Forelimb muscle (tissue), 1 donor: ENCODE measurements around the gene ZFR2. TPM values are rescaled to one million over a fixed set of nuclear protein-coding genes. Genes with fewer than 3 reads are reported as not detected.
A peak's percentile ranks its signal among the peaks of the same experiment; 100 is the strongest.
"Not testable (repeated sequence)": the region's sequence is repeated elsewhere in the genome, so short reads cannot be mapped to it uniquely, and the experiment has no call there.

Experiments
- DNase-seq: peaks from one replicate; pipeline ENCODE4 v3.0.0-alpha.2; 2013; ENCODE audit warnings: low read depth
- polyA plus RNA-seq: library from polyadenylated mRNA; unstranded; fragments of 120-200 nt; gene quantifications from one replicate; pipeline ENCODE4 v1.2.1, GENCODE V29; 2013; ENCODE audit not compliant: insufficient read length

Gene ZFR2
- polyA plus RNA-seq, 1 donor = 0.05 TPM

DNA sequence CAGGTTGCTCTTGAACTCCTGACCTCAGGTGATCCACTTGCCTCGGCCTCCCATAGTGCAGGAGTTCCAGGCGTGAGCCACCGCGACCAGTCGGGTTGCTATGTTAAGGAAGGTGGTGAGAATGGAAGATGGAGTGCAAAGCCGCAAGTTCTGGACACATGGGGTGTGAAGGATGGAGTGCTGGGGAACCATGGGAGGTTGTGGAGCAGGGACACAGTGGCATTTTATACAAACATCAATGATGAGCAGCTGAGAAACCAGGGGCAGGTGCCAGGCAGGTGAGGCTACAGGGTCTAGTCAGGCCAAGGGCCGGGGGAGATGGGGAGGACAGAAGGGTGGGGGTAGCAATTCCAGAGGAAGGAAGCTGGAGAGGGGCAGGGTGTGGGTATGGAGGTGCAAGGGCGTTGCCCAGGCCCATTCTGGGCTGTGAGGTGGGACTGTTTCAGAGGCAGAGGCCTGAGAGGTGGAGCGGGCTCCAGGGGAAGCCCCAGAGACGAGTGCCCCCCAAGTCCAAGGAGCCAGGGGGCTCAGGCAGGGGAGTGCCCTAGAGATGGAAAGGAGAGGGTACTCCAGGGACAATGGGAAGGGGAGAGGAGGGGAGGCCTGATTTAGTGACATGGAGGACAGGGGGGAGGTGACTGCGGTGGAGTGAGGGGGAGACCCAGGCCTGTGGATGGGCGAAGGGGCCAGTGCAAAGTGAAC, 94.9 kb downstream of the ZFR2 start:
- DNase-seq = no peak

DNA sequence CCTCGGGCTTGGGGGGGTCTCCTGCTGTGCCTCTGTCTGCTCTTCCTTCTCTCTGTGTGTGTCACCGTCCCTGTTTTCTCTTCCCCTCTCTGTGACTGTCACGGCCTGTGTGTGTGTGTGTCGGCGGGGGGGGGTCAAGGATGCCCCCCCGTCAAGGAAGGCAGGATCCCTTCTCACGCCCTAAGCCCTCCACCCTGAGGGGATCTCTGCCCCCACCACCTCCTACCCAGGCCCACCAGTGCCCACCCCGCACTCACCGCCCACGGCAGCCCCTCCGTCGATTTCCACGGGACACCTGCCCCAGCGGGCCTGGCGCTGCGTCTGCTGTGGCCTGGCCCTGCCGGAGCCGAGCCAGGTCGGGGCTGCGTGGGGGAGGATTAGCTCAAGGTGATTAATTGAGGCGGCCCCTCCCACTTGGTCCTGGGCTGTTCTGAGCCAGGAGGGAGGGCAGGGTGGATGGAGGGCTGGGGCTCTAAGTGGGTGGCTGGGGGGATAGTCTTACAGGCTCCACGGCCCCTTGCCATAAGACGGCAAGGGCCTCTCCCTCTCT, 96.9 kb downstream of the ZFR2 start, which contains the start of gene RAX2:
TSS of gene RAX2 (minus strand) at position 323 of the 550 bp plus-strand sequence. CDS start 486 bp downstream, outside the sequence.
- no peak for DNase-seq

DNA sequence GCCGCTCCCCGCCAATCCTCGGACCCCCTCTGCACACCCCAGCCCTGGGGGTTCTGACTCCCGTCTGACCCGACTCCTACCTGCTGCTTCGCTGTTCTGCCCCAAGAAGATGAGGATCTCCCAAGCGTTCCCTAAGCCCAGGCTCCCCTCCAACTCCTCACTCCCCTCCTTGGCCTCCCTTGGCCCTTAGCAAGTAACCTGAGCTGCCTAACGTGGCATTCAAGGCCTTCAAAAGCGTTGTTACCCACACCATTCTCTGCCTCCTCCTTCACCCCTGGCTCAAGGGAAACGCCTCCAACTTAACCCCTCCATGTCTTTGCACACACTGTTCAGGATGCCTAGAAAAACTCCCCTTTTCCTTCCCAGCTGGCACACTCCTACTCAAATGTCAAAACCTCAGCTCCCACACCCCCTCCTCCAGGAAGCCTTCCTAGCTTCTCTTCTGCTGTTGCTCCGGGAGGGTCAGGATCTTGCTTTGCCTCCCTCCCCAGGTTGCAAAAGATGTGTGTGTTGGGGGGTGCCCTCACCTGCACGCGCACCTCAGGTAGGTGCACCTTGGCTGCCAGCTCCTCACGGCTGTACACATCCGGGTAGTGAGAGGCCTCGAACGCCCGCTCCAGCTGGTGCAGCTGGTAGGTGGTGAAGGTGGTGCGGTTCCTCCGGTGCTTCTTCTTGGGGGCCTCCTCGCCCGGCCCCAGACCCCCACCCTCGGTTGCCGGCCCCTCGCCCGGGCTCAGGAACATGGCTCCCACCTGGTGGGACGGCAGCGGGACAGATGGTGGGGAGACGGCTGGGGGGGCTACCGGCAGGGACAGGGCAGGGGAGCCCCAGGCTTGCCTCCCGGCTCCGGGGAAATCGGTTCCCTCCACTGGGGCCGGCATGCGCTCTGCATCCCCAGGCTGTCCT, 97.6 kb downstream of the ZFR2 start:
- no peak for DNase-seq

DNA sequence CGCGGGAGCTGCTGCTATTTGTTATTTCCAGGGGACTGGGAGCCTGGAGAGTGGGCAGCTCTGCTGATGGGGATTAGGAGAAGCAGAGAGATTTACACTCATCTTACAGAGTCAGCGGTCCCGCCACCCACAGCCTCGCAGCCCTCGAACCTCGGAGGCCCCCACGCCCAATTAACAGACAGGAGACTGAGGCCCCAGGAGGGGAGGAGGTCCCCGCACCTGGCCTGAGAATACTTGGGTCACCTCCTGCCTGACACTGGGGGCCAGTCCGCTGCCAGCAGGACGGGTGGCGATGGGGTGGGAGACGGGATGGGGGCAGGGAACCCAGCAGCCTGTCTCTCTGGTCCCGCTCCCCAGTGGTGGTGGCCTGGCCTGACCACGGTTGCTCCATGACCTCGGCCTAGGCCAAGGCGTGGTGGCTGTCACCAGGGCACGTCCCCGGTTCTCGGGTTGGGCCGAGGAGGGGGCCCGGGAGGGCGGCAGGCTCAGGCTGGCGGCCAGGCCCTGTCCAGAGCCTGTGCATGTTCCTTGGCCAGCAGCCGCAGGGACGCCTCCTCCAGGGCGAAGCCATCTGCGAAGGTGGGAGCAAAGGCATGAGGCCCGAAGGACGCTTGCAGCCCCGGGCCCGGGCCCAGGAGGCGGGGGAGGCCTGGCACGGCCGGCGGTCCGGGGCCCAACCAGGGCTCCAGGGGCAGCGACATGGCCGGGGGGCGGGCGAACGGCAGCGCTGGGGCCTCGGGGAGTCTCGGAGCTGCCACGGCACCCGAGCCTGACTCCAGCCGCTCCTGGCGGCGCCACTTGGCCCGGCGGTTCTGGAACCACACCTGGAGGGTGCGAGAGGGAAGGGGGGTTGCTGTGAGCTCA, 98.5 kb downstream of the ZFR2 start:
- DNase-seq = no peak

DNA sequence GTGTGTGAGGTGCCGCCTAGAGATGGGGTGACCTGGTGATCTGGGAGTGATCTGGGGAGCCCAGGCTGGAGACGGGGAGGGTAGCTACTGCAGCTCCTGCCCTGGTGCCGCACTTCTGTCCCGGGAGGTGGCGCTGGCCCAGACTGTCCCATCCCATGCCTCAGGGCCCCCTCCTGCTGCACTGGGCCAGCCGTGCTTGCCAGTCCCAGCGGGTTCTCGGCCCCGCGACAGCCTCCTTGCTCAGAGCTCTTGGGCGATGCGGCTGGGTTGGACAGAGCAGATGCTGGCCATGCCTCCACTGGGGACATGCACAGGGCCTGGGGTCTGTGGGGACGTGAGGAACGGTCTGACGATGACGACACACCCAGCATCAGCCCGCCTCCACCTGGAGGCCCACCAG, 99.3 kb downstream of the ZFR2 start:
- no peak for DNase-seq

DNA sequence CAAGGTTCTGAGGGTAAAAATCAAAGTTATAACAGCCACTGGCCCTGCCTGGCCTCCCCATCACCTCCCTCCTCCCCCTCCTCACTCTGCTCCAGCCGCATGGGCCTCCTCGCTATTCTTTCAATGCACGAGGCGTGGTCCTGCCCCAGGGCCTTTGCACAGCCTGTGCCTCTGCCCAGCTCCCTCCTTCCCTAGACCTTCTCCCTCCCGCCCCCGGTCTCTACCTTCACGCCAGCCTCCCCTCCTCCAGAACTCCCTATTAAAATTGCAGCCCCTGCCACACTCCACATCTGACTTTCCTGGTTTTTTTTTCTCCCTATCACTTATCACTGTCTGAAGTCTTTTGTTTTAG, 100.1 kb downstream of the ZFR2 start:
- no peak for DNase-seq

DNA sequence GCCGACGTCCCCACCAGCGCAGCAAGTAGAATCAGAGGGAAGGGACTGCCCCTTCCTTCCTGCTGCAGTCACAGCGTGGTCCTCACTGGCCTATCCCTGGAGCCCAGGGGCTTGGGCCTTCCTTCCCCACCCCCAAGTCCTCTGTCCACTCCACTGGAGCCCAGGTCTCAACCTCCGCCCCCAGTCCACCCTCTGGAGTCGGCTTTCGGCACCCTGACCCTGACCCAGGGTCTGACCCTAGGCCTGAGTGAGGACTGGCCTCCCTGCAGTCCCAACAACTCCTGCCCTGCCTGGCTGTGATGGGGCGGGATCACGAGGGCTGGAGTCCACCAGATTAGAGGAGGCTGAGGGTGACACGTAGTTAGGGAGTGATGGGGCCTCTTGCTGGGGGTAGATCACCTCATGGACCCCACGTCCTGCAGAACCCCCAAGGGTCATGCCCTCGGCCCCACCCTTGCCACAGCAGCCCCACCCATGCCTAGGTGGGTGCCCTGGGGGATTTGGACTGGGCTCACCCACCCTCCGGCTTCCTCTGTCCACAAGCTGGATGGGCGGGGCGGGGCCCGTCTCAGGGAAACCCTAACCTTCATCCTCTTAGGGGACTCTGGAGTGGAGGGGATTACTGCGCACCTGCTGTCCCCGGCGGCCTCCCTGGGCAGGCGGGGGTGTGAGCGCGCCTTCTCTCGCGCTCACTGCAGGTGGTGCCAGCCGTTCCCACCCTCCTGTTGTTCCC, 100.7 kb downstream of the ZFR2 start:
- no peak for DNase-seq

DNA sequence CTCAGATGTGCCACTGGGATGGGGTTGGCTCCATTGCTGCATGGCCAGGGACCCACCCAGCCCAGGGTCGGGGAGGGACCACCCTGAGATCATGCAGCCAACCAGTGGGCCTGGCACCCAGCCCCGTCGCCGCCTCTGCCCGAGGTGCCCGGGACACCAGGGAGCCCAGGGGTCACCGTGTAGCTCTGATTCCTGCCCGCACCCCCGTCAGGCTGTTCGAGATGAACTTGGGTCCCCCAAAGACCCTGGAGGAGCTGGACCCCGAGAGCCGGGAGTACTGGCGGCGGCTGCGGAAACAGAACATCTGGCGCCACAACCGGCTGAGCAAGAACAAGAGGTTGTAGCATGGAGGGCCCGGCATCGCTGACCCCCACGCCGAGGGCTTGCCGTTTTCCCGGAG, 101.8 kb downstream of the ZFR2 start:
- DNase-seq = no peak

DNA sequence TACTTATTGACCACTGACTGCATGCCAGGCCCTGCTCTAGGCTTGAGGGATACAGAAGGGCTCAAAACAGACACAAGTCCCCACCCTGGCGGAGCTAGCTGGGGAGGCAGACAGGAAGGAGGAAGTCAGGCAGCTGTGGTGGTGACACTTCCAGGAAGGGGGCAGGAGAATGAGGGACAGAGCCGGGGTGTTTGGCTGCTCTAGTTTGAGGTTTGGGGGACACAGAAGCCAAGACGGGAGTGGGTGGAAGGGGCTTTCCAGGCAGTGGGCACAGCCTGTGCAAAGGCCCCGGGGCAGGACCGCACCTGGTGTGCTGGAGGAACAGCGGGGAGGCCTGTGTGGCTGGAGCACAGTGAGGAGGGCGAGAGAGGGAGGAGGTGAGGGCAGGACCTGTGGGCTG, 102.3 kb downstream of the ZFR2 start:
- DNase-seq = no peak

DNA sequence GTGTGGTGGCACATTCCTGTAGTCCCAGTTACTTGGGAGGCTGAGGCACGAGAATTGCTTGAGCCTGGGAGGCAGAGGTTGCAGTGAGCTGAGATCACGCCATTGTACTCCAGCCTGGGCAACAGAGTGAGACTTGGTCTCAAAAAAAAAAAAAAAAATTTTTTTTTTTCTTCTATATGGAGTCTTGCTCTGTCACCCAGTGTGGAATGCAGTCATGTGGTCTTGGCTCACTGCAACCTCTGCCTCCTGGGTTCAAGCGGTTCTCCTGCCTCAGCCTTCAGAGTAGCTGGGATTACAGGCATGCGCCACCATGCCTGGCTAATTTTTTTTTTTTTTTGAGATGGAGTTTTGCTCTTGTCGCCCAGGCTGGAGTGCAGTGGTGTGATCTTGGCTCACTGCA, 103.1 kb downstream of the ZFR2 start:
- not testable (repeated sequence) for DNase-seq

DNA sequence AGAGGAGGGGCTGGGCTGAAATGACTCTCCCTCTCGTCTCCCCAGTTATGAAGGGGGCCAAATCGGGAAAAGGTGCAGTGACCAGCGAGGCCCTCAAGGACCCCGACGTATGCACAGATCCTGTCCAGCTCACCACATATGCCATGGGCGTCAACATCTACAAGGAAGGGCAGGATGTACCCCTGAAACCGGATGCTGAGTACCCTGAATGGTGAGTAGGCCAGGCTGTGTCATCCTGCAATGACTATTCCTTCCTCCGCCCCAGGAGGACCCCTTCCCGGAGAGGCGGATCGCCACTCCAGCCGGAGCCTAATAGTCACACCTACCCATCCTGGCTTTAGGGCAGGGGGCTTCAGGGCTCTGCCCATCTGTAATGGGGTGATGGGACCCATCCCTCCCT, 103.7 kb downstream of the ZFR2 start:
- no peak for DNase-seq

DNA sequence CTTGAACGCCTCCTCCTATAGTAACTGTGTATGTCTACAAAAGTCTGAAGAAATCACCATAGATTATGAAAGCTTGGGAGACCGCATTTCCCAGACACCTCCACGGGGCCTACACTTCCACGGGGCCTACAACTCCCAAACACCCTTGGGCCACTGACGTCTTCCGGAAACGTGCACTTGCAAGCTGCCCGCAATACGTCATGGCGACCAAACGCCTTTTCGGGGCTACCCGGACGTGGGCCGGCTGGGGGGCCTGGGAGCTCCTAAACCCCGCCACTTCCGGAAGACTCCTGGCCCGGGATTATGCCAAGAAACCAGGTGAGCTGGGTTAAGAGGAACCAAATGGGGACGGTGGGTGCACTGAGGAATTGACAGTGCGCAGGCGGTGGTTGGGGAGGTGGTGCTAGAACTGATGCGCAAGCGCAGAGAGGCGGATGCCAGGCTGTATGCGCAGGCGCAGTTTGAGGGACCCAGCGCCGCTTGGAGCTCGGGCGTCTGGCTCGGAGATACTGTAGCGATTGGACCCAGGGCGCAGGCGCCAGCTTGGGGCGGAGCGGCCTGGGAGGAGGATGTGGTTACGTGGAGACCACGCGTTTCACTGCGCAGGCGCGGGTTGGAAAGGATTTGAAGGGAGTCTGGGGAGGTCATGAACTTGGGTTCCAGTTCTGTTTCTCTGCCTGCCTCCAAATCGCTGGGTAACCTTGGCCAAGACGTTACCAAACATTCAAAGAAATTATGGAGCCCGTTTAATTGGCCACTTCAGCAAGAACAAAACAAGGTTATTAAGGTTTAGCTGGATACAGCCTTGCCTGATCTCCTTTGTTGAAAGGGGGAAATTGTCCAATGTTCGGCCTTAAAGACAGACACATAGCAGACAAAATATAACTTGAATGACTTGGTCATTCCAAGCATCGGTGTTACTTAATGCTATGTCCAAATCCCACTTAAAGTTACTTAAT, 106.1 kb downstream of the ZFR2 start, which contains the start of gene MRPL54:
TSS of gene MRPL54 (plus strand) at position 182 of the 959 bp plus-strand sequence. CDS start at position 201, 19 bp downstream.
- peak; percentile 99 for DNase-seq

DNA sequence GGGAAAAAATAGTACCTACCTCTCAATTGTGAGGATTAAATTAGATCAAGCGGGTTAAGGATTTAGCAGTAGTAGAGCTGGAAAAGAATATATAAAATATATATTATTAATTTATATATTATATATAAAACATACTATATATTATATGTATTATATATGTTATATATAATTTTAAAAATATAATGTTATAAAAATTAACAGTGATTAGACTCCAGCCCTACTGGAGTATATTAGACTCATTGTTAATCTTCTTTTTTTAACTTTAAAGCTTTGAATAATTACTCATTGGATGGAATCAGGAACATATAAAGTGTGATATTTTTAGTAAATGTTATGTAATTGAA, 106.7 kb downstream of the ZFR2 start:
- no peak for DNase-seq

DNA sequence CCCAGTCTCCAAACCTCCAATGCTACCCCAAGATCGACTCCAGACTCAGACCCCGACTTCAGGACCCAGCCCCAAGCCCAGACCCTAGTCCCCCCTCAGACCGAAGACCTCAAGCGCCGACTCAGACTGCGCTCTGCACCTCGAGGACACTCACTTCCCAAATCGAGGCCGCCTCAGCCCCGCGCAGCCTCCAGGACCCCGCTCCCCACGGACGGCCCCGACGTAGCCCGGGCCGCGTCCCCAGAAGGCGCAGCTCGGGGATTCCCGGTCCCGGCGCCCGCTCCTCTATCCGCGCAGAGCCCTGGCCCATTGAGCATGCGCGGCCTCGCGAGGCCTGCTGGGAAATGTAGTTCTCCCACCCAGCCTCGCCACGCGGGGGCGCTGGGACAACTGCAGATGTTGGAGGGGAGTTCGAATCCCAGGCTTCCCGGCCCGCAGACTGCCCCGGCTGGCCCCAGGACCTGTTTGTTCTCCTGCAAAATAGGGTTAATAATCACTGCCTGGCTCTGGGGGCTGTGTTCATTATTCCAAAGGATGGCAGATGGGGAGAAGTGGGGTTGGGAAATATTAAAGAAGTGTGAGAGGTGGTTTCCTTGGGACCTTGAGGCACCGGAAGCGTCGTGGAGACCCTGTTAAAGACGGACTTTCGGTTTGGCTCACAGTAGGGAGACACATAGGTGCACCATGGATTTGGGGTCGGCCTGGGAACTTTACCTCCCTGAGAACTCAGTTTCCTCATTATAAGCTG, 107.3 kb downstream of the ZFR2 start, which contains the start of gene APBA3:
TSS of gene APBA3 (minus strand) at position 311 of the 748 bp plus-strand sequence. CDS start 1,428 bp downstream, outside the sequence.
- DNase-seq = peak; percentile 65

DNA sequence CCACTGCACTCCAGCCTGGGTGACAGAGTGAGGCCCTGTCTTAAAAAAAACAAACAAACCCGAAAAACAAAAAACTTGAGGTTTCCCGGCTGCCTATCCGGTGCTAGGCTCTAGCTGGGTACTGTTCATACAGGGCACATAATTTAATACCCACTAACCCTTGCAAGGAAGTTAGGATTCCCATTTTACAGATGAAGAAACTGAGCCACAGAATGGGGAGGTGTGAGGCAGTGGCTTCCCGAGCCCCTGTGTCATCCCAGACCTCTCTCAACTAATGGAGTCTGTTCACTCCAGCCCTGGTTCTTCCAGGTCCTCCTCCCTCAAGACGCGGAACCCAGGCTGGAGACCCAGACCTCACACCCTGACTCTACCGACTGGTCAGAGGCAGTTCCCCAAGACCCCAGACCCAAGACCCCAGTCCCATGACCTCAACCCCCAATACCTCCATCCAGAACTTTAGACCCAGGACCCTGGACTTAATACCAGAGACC, 107.9 kb downstream of the ZFR2 start:
- DNase-seq = no peak

DNA sequence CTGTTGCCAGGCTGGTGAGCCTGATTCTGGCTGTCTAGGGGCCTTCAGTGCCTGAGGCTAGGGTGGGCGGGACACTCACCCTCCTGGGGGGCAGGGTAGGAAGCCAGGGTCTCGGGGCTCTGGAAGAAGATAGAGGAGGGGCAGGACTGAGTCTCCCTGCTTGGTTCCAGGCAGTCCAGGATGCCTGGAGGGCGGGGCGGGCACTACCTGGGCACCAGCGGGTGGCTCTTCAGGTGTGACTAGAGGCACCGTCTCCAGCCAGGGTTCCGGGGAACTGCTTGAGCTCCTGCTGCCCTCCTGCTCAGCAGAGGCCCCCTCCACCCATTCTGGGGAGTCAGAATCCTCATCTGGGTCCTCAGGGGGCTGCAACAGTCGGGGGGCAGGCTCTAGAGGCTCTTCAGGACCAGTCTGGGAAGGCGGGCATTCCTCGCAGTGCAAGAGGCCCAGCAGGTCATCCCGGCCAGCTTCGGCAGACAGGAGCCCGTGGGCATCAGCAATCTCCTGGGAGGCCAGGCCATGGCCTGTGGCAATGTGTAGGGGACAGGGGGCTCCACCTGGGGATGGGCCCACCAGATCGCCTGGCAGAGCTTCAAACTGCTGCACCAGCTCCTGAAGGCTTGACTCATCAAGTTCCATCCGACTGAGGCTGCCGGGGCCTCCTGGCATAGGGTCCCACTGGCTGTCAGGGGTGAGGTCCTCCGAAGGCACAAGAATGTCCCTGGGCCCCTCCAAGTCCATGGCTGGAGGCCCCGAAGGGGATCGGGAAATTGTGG, 109.2 kb downstream of the ZFR2 start:
- no peak for DNase-seq

DNA sequence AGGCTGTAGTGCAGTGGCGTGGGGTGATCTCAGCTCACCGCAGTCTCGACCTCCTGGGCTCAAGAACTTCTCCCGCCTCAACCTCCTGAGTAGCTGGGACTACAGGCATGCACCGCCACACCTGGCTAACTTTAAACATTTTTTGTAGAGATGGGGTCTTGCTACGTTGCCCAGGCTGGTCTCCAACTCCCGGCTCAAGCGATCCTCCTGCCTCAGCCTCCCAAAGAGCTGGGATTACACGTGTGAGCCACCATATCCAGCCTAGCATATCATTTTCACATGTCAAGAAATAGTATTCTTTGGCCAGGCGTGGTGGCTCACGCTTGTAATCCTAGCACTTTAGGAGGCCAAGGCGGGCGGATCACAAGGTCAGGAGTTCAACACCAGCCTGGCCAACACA, 110.5 kb downstream of the ZFR2 start:
- not testable (repeated sequence) for DNase-seq

DNA sequence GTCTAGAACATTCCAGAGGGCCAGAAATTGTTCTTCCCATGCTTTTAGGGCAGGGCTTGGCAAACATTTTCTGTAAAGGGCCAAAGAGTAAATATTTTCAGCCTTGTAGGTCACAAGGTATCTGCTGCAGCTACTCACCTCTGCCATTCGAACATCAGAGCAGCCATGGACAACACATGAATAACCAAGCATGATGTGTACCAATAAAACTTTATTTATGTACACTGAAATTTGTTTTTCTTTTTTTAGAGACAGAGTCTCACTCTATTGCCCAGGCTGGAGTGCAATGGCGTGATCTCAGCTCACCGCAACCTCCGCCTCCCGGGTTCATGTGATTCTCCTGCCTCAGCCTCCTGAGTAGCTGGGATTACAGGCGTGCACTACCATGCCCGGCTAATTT, 111.1 kb downstream of the ZFR2 start:
- not testable (repeated sequence) for DNase-seq
